Dedifferentiated amniotic fluid mesenchymal stem cell (primary cell): ENCODE measurements around the gene ENAH.
A peak's percentile ranks its signal among the peaks of the same experiment; 100 is the strongest.

Source experiments
- DNase-seq: peaks from one replicate; pipeline ENCODE4 v3.0.0-alpha.2; 2016; ENCODE audit errors: extremely low spot score

ENAH gene

DNA sequence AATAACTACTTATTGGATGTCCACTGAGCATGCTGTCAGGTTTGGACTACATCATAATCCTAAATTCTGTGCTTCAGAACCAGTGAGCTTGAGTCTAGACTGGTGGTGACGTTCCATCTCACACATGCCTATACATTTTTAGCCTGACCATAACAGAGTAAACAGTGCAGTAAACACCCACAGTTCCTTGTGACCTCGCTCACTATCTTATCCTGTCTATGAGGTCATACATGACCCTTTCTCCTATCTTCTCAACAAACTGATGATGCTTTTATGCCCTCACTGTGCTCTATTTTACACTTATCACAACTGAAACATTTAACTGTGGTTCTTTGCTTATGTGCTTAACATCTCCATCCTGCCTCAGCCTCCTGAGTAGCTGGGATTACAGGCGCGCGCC is 91.2 kb downstream of the ENAH start:
- no peak for DNase-seq

DNA sequence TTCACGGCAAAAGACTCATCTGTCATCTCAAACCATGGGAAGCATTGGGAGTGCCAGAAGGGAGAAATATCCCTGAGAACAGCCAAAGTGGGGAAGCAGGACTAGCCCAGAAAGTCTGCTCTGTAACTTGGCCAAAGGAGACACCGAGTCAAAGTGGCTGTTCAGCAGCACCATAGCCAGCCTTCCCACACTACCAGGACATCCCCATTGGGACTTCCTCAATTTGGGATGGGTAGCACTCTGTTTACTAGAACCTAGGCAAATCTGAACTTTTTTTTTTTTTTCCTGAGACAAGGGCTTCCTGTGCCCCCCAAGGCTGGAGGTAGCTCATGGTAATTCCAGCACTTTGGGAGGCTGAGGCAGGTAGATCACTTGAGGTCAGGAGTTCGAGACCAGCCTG is 93.0 kb downstream of the ENAH start:
- DNase-seq: no peak

DNA sequence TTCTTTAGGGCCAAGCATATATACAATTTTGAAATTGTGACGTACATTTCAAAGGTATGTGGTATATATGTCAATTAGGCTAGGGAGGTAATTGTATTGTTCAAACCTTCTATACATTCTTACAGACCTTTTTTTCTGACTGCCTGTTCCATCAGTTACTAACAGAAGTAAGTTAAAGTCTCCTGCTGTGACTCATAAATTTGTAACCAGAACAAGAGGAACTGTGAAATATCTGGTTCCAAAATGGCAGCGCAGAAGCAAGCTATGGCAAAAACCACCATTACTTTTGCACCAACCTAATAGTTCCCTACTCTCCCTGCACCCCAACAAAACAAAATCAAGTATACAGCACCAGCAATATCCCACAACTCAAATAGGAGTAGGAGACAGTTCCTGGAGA is 93.6 kb downstream of the ENAH start:
- no peak for DNase-seq

DNA sequence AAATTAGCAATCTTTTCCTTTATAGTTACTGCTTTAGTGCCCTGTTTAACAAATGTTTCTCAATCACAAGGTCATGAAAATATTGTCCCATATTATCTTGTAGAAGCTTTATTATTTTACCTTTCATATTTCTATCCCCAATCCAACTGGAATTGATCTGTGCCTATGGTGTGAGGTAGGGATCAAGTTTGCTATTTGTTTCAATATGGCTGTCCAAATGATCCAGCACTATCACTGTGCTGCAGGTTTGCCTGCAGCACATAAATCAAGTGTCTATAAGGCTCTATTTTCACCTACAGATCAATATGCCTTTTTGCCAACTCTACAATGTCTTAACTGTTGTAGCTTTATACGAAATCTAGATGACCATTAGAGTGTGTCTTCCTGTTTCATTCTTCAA is 96.2 kb downstream of the ENAH start:
- no peak for DNase-seq

DNA sequence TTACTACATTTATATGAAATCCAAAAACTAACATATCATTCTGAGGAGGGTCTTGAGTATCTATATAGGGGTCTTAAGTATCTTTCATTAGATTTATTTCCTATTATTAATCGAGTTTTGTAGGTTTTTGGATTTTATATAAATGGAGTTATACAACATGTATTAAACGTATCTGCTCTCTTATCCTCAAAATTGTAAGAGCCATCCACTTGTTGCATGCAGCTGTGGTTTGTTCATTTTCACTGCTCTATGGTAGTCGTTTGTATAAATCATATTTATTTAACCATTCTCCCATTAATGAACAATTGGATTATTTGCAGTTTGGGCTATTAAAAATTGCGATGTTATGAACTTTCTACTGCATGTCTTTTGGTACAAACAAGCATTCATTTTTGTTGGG is 97.1 kb downstream of the ENAH start:
- no peak for DNase-seq

DNA sequence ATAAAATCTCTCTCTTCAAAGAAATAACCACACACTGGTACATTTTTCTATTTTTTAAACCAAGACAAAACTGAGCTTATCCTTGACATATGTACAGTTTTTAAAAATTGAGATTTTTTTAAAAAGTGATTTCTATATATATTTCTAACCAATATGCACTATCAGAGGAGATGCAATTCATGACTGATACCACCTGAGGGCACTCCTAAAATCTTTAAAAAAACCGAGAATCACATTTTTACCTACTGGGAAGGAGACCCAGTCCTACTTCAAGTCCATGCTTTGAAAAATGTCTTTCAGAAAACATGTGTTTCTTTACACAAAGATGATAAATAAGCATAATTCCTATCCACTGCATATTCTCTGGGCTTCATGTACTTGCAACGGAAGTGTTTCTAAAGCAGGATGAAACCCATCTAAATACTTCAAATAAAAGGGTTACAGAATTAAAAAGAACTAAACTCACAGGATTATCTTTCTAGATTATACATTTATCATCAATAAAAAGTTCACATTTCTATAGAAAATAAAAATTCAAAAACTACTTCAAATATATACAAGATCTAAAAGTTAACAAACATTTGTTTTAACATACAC is 98.6 kb downstream of the ENAH start:
- peak; percentile 39 for DNase-seq

DNA sequence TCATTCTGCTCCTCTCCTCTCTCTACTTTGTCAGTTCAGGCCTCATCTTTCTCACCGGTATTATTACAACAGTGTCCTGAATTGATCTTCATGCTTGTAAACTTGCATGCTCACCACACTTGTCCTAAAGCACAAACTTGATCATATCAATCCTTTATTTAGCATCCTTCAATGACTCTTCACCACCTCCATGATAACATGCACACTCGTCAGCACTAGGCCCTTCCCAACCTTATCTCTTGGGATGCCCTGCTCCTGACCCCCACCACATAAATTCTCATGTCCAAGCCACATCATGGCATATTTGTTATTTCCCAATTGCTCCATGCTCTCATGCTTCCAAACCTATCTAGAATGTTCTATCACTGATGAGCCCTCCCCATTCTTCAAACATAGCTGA is 103.1 kb downstream of the ENAH start:
- DNase-seq: no peak

DNA sequence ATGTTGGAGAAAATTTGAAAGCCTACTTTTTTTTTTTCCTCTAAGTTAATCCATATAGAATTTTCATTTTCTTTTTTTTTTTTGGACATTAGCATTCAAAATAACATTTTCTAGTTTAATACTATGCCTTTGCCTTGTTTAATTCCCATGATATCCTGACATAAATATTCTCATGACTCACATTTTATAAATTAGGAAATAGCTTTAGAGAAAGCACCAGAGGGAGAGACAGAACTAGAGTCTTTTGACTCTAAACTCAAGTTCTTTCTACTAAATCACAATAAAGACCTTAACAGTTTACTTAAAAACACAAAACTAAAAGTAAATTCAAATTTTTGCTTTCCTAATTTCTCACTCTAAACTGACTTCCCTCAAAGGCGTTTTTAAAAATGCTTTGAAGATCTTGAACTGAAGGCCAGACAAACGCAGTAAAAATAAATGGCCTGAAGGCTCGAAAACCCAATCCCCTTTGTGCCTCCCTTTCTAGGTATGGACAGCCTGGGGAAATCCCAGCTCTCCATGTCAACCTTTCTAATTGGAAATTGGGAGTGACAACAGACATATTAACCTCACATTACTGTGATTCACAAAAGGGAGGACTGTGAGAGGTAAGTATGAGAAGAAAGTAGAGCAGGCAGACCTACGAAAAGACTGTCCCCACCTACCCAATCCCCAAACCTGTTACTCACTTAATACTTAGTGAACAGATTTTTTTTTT is 104.6 kb downstream of the ENAH start:
- peak; percentile 26 for DNase-seq

DNA sequence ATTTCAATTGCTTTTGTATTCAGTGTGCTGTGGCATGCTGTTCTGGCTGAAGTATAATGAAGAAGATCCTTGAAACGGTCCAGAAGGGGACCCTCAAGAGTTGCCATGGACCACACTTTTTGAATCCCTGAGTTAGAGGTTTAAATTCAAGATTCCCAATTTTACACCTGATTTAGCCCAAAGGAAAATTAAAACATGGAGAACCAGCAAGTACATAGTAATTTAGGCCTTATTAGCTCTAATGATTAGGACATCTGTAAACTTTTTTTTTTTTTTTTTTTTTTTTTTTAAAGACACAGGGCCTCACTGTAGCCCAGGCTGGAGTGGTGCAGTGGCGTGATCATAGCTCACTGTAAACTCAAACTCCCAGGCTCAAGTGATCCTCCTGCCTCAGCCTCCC is 107.3 kb downstream of the ENAH start:
- no peak for DNase-seq

DNA sequence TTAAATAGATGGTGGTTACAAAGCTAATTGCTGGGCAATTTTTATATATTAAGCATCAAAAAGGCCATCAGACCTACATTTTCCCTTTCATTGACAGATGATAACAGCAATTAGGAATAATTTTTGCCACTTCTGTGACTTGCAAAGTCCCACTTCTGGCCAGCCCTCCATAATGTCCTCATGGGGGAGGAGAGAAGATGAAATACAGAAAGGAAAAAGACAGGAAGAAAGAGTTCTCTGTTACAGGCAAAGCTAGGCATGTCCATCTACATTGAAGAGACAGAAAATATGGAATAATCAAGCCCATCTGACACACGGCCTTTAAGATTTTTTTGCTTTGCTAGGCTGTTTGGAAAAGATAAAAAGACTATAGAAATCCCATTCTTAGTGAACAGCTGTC is 108.0 kb downstream of the ENAH start:
- DNase-seq: no peak

DNA sequence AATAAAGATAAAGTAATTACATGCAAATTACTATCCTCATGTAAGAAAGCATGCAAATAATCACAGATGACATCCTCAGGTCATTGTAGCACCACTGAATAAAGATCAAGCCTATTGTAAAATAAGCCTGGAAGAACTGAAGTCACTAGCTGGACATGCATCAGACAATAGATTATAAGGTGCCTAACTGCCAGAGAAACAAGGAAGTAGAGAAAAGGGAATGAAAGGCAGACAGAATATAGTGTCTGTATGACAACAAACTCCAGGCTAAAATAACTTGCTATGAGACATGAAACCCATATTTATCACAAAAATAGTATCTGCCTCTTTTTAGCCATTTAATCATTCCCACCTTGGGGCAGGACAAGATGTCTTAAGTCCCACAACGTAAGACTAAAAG is 108.7 kb downstream of the ENAH start:
- no peak for DNase-seq

DNA sequence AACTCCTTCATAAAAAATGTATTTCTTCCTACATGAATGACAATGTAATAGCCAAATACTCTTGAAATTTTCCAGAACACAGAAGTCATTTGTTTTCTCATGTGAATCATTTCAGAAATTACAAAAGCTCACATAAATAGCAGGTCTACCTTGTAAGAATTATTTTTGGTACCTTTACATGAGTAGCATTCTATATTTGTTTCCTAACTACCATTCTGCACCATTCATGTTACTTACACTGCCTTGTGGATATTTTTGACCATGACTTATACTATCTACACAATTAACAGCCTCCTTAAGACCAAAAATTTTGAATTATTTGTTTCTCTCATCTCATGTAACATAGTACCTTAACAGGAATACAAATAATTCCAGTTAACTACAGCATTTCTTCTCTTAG is 109.6 kb downstream of the ENAH start:
- no peak for DNase-seq

DNA sequence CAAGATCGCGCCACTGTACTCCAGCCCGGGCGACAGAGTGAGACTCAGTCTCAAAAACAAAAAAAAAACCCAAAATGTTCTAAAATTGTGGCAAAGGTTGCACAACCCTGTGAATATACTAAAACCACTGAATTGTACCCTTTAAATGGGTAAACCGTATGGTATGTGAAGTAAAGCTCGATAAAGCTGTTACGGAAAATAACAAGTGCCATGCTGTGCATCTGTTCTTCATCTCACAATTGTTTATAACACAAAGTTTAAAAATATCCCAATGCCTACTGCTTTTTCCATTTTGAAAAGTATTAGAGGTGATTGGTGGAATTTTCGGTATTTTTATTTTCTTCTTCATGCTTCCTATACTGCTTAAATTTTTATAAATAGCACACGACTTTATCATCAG is 111.5 kb downstream of the ENAH start:
- DNase-seq: peak; percentile 40

DNA sequence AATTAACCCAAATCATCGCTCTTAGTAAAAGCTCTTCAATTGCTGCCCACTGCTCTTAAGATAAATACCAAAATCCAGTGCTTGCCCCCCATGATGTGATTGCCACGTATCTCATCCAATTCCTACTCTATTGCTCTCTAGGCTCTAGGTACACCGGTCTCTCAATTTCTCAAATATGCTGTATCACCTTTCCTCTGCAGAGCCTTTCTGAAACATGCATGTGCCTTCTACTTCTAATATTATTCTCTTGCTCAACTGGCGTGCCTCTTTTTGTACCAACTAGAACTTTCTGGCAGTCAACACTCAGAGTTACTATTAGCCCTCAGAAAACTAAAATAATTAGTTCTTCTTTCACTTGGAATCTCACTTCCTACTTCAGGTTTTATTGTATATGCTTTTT is 113.3 kb downstream of the ENAH start:
- DNase-seq: no peak

DNA sequence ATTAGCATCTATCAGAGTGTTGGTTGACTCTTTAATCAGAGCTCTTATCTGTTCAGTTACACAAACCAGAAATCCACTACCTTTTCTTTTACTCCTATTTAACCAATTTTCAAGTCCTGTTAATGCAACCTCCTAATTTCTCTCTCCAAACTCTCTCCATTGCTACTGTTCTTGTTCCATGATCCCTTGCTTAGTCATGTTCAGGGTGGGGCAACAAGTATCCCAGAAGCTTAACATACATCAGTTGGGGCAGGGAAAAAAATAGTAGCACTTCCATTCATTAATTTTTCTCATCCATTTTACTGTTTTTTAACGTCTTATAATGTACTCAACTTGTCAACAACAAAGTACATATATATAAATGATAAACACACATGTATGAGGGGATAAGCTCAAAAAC is 113.9 kb downstream of the ENAH start:
- no peak for DNase-seq

DNA sequence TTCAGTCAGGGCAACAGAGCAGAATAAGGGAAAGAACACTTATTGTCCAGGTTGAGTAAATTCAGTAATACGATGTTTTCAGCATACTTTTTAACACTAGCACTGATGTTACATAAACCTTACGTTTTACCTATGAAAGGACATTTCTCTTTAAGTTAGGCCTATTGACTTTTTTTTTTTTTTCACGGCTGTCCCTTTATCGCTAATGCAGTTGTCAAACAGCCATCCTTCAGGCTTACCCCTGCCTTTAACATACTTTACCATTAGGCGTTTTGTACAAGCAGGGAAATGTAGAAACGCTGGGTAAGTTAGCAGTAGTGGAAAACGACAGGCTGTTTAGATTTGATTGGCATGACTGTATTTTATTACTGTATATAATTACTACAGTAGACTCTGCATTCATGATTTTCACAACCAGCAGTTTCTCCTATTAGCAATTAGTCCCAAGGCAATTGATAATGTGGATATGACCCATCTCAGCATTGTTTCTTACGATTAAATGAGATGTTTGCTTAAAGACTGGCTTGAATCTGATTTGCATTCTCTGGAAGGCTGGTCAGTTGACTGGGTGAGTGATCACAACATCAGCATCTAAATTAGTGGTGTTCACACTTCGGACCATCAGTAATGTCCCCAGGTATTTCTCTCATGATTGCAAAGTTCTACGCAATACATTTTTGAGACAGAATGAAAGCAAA is 115.2 kb downstream of the ENAH start:
- no peak for DNase-seq

DNA sequence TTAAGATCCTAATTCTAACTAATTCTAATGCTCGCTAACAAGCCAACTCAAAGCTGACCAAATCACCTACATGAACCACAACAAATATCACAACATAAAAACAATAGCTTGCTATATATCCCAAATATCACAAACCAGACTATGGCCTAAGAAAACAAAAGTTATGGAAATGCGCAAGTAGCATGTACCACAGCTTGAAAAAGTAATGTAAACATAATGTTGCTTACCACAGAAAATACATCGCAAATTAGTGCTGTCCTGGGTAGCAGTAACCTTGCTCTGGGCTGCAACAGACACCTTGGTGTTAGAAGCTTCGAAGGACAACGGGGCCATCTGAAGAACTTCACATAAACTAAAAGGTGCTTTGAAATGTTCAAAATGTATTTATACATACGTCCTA is 117.6 kb downstream of the ENAH start:
- no peak for DNase-seq

DNA sequence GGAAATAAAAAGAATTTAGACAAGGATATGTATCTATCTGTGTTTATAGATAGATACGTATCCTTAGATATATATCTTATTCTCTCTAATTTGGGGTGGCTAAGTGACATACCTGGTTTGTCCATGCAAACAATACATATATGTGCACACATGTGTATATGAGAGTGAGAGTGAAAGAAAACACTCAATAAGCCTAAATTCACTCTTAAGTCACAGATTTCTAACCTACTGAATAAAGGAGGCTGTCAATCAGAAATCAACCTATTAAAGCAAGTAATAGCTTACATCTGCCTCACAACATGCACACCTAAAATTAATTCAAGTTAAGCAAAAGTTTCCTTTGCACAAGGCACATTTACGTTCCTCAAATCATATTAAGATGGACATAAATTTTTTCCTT is 118.2 kb downstream of the ENAH start:
- no peak for DNase-seq

DNA sequence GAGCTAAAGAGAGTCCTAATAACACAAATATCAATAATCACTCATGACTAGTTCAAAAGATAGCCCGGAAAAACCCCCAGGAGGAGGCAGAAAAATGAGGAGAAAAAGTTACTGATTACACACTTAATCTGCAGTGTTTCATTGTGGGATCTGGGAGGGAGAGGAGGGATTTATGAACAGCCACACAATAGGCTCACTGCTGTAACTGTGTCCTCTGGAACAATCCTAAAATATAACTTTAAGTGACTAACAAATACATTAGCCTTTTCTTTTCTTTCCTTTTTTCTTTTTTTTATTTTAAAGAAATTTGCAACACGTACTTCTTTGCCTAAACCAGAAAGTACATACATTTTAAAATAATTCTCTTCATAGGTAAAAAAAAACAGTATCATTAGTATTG is 118.8 kb downstream of the ENAH start:
- no peak for DNase-seq

DNA sequence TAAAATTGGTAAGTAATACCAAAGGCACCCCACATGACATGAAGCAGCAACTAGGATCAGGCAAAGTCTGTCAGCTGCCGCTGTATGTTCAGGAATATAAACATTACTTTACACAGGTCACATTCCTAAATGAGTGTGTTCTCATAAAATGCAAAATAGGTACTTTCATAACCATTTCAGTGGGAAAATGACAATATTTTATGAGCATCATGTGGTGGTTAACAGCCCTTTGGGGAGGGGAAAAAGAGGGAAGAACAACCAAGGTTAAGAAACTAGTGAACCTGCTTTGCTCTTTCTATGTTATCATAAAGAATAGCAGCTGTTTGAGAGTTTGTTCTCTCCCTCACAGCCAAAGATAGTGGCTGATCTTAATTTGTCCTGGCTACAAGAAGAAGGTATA is 119.7 kb downstream of the ENAH start:
- DNase-seq: no peak

DNA sequence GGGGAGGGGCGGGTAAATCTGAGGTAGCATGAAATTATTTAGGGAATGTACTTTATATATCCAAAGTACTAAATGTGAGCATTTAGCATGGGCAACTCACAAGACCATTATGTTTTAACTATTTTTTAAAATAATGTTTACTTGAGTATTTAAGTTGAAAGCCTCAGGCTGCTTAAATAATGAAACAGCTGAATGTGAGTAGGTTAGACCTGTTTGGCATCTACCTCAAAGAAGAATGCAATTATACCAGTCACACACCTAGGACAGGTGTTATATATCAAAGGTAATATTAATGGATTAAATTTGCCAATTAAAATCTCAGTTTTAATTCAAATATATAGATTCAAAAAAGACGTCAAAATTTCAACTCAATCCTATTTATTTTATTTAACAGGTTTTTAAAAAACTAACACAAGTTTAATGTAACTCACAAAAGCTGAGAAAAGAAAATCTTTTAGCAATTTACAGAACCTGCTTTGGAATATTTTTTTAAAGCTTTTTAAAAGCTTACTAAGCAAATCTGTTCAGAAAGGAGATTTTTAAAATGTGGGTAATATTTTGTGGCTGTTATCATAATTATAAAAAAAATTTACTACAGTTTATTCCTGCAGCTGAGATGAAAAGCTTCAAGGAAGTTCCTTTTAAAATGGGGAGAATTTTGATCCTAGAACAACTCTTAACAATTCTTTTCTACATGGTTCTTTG is 120.5 kb downstream of the ENAH start:
- no peak for DNase-seq

DNA sequence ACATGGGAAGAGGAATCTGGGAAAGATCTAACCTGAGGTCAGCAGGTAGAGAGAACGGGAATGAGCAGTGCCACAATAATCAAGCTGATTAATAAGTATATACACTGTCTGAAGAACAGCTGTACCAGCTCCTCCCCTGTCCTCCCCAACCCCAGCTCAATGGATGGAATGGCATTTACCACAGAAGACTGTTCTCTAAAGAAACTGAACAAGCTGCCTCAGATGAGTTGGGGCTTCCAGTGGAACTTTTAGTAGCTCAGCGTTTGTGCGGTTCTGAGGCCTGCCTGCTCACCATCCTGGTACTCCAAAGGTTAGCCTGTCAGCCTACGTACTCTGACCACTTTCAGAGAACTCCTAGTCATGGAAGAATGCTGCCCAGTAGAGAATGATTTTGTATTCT is 123.2 kb downstream of the ENAH start:
- no peak for DNase-seq

DNA sequence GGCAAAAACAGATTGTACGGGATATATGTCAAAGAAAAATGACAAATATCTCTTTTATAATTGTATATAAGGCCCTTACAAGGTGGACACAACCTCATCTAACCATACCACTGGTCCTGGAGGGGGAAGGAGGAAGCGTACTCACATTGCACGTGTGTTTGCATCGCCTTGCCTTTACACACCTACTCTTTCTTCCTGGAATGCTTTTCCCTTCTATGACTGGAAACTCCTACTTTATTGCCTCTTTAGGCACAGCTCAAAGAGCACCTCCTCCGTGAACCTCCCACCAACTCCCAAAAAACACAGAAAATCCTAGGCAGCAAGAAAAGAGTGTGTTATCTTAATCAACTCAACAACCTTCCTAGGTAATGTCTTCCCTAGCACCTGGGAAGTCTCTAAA is 125.3 kb downstream of the ENAH start:
- no peak for DNase-seq
